Measurements from ENCODE around the gene RXRG.

The RXRG gene

DNA sequence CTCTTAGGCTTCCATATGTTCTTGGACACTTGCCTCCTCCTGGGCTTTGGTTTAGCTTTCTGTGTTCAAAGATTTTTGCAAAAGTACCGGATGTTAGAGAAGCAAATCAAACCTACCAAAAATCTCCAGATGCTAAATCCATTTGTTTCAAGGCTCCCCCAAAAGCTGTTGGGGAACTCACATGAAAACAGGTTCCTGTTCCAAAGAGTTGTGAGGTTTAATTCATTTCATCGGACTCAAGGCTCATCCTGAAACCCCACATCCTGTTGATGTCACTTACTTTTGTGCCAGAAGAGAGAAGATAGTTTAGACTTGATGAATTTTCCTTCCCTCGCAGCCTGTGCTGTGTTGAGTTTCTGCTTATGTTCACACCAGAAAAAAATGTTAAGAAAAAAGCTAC is 41.7 kb upstream of the RXRG start:
- no peak for TF ChIP-seq SIN3A (IDR thresholded peaks at IDR 0.05; ENCODE audit: borderline replicate concordance, insufficient read depth, low read length)
- TF ChIP-seq TAF1 (IDR thresholded peaks at IDR 0.05; ENCODE audit: borderline replicate concordance, insufficient read depth, low read length): no peak
- no peak for TF ChIP-seq POLR2AphosphoS5 (IDR thresholded peaks at IDR 0.05; ENCODE audit: low read depth, low read length)
- no peak for TF ChIP-seq FOXP2 (optimal IDR thresholded peaks at IDR 0.05; ENCODE audit: borderline replicate concordance, extremely low read depth, extremely low read length, insufficient read depth)
- TF ChIP-seq, protein P1, sequence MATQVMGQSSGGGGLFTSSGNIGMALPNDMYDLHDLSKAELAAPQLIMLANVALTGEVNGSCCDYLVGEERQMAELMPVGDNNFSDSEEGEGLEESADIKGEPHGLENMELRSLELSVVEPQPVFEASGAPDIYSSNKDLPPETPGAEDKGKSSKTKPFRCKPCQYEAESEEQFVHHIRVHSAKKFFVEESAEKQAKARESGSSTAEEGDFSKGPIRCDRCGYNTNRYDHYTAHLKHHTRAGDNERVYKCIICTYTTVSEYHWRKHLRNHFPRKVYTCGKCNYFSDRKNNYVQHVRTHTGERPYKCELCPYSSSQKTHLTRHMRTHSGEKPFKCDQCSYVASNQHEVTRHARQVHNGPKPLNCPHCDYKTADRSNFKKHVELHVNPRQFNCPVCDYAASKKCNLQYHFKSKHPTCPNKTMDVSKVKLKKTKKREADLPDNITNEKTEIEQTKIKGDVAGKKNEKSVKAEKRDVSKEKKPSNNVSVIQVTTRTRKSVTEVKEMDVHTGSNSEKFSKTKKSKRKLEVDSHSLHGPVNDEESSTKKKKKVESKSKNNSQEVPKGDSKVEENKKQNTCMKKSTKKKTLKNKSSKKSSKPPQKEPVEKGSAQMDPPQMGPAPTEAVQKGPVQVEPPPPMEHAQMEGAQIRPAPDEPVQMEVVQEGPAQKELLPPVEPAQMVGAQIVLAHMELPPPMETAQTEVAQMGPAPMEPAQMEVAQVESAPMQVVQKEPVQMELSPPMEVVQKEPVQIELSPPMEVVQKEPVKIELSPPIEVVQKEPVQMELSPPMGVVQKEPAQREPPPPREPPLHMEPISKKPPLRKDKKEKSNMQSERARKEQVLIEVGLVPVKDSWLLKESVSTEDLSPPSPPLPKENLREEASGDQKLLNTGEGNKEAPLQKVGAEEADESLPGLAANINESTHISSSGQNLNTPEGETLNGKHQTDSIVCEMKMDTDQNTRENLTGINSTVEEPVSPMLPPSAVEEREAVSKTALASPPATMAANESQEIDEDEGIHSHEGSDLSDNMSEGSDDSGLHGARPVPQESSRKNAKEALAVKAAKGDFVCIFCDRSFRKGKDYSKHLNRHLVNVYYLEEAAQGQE (IDR thresholded peaks at IDR 0.05; ENCODE audit: insufficient read depth in 1 of 2, low read depth in 2 of 2, low read length in 2 of 2): no peak

DNA sequence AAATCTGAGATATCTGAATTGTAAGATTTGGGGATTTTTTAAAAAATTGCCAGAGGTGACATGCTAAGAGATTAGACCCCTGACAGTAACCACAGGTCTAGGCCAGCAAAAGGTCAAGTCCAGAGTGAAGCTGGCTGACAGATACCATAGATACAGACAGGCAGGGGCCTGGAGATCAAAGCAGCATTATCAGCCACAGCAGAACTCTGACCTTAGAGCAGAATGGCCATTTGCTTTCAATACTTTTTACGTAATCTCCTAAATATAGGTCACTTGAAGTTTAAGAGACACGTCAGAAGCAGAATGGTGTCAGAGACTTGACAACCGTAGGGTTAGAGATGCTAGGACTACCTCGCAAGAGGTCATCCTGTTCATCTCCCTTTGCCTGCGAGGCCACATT is 40.8 kb upstream of the RXRG start:
- no peak for TF ChIP-seq FOXP2 (optimal IDR thresholded peaks at IDR 0.05; ENCODE audit: borderline replicate concordance, extremely low read depth, extremely low read length, insufficient read depth)
- TF ChIP-seq POLR2AphosphoS5 (IDR thresholded peaks at IDR 0.05; ENCODE audit: low read depth, low read length): no peak
- TF ChIP-seq SIN3A (IDR thresholded peaks at IDR 0.05; ENCODE audit: borderline replicate concordance, insufficient read depth, low read length): no peak
- TF ChIP-seq, protein P1 (IDR thresholded peaks at IDR 0.05; ENCODE audit: insufficient read depth in 1 of 2, low read depth in 2 of 2, low read length in 2 of 2): no peak

DNA sequence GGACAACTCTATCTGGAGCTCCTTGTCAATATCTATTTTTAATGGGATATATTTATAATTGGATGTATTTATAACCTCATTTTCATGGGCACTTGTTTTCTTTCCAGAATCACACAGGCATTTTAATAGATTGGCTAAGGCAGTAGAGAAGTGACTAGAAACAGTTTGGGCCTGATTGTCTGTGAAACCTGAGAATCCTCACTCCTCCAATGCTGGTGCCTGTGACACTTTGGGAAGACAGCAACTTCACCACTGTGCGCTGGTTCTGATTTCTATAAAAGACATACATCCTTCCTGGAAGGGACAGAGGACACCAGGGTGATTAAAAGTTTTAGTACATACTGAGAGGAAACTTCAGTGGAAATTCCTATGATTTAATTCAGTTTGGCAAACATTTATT is 39.6 kb upstream of the RXRG start:
- TF ChIP-seq SIN3A (IDR thresholded peaks at IDR 0.05; ENCODE audit: borderline replicate concordance, insufficient read depth, low read length): no peak
- TF ChIP-seq TAF1 (IDR thresholded peaks at IDR 0.05; ENCODE audit: borderline replicate concordance, insufficient read depth, low read length): no peak
- TF ChIP-seq FOXP2 (optimal IDR thresholded peaks at IDR 0.05; ENCODE audit: borderline replicate concordance, extremely low read depth, extremely low read length, insufficient read depth): no peak
- TF ChIP-seq, protein P1 (IDR thresholded peaks at IDR 0.05; ENCODE audit: insufficient read depth in 1 of 2, low read depth in 2 of 2, low read length in 2 of 2): no peak
- no peak for TF ChIP-seq POLR2AphosphoS5 (IDR thresholded peaks at IDR 0.05; ENCODE audit: low read depth, low read length)

DNA sequence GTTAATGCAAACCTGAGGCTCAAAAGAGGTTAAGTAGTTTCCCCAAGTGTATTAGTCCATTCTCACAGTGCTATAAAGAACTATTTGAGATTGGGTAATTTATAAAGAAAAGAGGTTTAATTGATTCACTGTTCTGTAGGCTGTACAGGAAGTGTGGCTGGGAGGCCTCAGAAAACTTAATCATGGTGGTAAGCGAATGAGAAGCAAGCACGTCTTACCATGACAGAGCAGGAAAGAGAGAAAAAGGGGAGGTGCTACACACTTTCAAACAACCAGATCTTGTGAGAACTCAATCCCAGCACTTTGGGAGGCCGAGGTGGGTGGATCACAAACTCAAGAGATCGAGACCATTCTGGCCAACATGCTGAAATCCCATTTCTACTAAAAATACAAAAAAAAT is 38.5 kb upstream of the RXRG start:
- TF ChIP-seq TAF1 (IDR thresholded peaks at IDR 0.05; ENCODE audit: borderline replicate concordance, insufficient read depth, low read length): no peak
- TF ChIP-seq SIN3A (IDR thresholded peaks at IDR 0.05; ENCODE audit: borderline replicate concordance, insufficient read depth, low read length): no peak
- no peak for TF ChIP-seq POLR2AphosphoS5 (IDR thresholded peaks at IDR 0.05; ENCODE audit: low read depth, low read length)
- no peak for TF ChIP-seq FOXP2 (optimal IDR thresholded peaks at IDR 0.05; ENCODE audit: borderline replicate concordance, extremely low read depth, extremely low read length, insufficient read depth)
- TF ChIP-seq, protein P1 (IDR thresholded peaks at IDR 0.05; ENCODE audit: insufficient read depth in 1 of 2, low read depth in 2 of 2, low read length in 2 of 2): no peak

Measured in PFSK-1 (cell line).